ENCODE measurements around the gene CELF3. TPM values are rescaled to one million over a fixed set of nuclear protein-coding genes. Genes with fewer than 3 reads are reported as not detected.
"Not testable (repeated sequence)": the region's sequence is repeated elsewhere in the genome, so short reads cannot be mapped to it uniquely, and the experiment has no call there.

Gene CELF3
- total RNA-seq, result not detected
- long read RNA-seq, result 0 reads

- ATAC-seq (no peak), DNase-seq (no peak)
- intact Hi-C loops (cut with micrococcal nuclease), result no loop called here
Observed at GRCh38 chr1:151716771-151717631, at the start of gene CELF3. TSS of gene CELF3 (minus strand) at chr1:151716803. CDS start at chr1:151716020, 783 bp downstream.

DNA sequence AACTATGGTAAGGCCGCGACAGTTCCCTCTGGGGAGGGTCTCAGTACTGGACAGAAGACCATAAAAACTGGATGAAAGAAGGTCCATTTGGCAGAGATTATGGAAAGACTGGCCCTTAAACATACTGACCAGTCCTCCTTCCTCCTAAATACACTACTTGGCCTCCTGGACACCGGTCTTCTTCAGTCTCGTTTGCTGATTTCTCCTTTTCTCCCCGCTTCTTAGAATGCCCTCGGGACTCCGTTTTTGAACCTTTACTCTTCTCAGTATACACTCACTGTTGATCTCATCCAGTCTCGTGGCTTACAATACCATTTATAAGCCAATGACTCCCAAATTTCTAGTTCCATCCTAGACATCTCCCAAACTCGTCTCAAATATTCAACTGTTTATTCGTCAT is 47.4 kb upstream of the CELF3 start:
- DNase-seq (no peak), ATAC-seq (peak; percentile 8)
- intact Hi-C loops (cut with micrococcal nuclease), result no loop called here

DNA sequence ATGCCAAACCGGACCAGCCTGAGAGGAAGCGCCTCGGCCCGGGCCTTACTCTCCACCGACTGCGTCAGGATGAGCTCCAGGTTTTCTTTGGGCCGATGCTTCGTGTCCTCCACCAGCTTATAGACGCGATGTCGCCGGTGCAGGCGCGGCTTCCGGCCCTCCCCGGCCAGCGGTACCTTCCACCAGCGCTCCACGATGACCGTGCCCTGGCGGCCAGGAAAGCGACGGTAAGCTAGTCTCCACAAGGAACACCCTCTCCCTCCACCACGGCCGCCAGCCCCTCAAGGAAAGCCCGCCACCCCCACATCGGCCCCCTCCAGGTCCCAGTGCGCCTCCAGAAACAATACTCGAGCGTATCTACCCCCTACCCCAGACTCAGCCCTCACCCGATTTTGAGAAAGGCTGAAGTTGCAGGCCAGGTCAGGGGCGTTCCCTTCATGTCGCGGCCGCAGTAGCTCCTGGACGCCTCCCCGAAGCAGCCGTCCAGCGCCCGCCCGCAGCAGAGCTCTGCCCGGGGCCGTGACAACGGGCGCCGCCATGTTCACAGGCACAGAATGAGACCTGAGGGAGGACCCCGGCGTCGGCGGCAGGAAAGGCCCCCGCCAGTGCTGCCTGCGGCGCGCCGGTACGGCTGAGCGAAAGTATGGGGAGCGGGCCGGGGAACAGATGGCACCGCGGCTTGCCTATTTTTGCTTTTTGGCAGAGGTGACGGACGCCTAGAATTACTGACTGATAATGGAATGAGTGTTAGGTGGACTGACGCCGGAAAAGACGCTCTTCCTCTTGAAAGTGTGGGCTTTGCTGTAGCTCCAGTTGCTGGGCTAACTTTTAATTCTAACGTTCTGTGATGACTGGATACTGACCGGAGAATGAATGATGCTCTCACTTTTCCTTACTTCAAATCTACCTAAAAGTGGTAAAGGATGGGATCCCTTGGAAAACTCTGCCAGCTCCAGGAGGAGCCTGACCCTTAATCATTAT is 46.6 kb upstream of the CELF3 start, which contains the start of gene MRPL9:
Gene MRPL9, minus strand, starts transcription at position 556 of the 981 bp plus-strand sequence. Its CDS starts 17 bp downstream, at position 539.
- DNase-seq (peak; percentile 90), ATAC-seq (peak; percentile 99)
- intact Hi-C loops (cut with micrococcal nuclease), result no loop called here

DNA sequence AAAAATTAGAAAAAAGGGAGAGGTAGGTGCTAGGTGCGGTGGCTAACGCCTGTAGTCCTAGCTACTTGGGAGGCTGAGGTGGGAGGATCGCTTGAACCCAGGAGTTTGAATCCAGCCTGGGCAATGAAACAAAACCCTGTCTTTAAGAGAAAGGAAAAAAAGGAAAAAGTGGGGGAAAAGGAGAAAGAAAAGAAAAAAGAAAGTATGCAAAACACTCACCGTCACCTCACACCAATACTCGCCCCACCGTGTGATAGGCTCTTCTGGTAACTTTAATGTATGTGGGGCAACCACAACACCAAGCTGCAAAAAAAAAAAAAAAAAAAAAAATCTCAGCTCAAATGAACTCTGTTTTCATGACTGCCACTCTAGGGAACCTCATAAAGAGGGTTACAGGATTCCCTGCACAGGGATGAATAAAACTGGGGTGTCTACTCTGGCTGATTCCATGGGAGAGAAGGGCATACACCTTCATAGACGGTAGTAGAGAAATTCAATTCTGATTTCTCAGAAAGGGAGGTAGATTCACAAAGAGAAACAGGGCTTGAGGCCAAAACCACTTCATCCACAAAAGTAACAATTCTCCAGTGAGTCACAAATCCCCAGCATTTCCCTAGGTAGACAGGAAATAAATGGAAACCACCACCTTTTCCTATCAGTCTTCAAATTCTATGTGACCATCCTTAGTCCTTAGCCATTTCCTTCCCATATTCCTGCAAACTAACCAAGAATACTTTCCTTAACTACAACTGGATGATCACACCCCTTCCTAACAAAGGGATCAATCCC is 44.2 kb upstream of the CELF3 start:
- DNase-seq (no peak), ATAC-seq (no peak)
- intact Hi-C loops (cut with micrococcal nuclease), result no loop called here

GRCh38 chr1:151759241-151759640 is 42.6 kb upstream of the CELF3 start:
- intact Hi-C loops (cut with micrococcal nuclease), result no loop called here
- DNase-seq (no peak), ATAC-seq (no peak)

GRCh38 chr1:151756291-151756690 is 39.7 kb upstream of the CELF3 start:
- no peak for DNase-seq
- no peak for ATAC-seq
- intact Hi-C loops (cut with micrococcal nuclease), result no loop called here

DNA sequence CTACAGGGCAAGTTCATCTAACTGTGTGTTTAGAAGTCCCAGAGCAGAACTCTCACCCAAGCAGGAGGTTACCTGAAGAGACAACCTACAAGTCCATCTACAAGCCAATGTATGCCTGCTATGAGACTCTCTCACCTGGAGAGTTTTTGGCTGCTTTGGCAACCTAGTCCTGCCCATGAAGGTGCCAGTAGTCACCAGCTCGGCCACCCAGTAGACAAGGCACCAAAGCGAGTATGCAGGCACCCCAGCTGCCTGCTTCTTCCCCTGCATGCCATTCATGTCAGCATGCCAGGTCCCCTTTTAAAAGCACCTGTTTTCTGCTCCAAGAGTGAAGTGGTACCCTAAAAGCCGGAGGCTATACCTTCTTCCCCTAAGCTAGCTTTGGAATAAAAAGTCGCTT is 24.9 kb upstream of the CELF3 start:
- no peak for DNase-seq

GRCh38 chr1:151739590-151740355 is 23.2 kb upstream of the CELF3 start:
- intact Hi-C loops (cut with micrococcal nuclease), result loop anchor here (5.0 to 10.0 kb wide), 3 partner anchors 47 to 205 kb away; no protein-coding TSS in a partner anchor
- DNase-seq (no peak), ATAC-seq (no peak)

More for the DNA sequence above, 24.9 kb upstream of the CELF3 start:
- no peak for ATAC-seq
- intact Hi-C loops (cut with micrococcal nuclease), result no loop called here

GRCh38 chr1:151737479-151737878 is 20.9 kb upstream of the CELF3 start:
- intact Hi-C loops (cut with micrococcal nuclease), result loop anchor here (5.0 to 10.0 kb wide), 3 partner anchors 45 to 203 kb away; no protein-coding TSS in a partner anchor
- no peak for DNase-seq
- no peak for ATAC-seq

DNA sequence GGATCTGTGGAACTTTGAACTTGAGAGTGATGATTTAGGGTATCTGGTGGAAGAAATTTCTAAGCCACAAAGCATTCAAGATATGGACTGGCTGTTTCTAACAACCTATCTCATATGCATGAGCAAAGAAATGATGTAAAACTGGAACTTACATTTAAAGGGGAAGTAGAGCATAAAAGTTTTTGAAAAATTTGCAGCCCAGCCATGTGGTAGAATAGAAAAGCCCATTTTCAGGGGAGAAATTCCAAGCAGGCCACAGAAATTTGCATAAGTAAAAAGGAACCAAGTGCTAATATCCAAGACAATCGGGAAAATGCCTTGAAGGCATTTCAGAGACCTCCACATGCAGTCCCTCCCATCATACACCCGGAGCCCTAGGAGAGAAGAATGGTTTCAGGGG is 20.4 kb upstream of the CELF3 start:
- intact Hi-C loops (cut with micrococcal nuclease), result loop anchor here (5.0 to 10.0 kb wide), 3 partner anchors 45 to 202 kb away; no protein-coding TSS in a partner anchor
- DNase-seq (no peak), ATAC-seq (no peak)

DNA sequence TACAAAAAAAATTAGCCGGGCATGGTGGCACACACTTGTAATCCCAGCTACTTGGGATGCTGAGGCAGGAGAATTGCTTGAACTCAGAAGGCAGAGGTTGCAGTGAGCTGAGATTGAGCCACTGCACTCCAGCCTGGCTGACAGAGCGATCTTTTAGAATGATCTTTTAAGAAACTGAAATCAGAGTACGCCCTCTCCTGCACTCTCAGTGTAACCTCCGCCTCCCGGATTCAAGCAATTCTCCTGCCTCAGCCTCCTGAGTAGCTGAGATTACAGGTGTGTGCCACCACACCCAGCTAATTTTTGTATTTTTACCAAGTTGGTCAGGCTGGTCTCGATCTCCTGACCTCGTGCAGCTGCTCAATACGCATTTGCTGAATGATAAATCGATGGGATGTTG is 17.4 kb upstream of the CELF3 start:
- intact Hi-C loops (cut with micrococcal nuclease), result loop anchor here (10.0 kb wide), 2 partner anchors 139 to 199 kb away; no protein-coding TSS in a partner anchor
- ATAC-seq, DNase-seq: not testable (repeated sequence)

GRCh38 chr1:151733126-151733525 is 16.5 kb upstream of the CELF3 start:
- DNase-seq (no peak), ATAC-seq (no peak)
- intact Hi-C loops (cut with micrococcal nuclease), result loop anchor here (10.0 kb wide), 2 partner anchors 138 to 198 kb away; no protein-coding TSS in a partner anchor

DNA sequence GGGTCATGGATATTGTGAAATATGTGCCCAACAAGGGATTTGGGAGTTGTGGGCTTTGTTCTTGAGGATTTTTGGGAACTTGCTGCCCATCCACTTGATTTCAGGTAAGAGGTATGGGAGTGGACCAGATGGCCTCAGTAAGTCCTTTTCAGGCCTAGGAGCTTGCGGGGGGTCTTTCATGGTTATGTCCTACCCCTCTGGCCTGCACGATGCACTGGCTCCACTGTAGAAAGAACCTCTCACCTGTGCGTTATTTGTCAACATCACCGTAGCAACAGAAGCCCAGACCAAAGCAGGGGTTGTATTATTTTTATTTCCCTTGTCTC is 13.3 kb upstream of the CELF3 start:
- no peak for ATAC-seq
- intact Hi-C loops (cut with micrococcal nuclease), result loop anchor here (10.0 kb wide), 3 partner anchors 135 to 285 kb away; no protein-coding TSS in a partner anchor
- no peak for DNase-seq

DNA sequence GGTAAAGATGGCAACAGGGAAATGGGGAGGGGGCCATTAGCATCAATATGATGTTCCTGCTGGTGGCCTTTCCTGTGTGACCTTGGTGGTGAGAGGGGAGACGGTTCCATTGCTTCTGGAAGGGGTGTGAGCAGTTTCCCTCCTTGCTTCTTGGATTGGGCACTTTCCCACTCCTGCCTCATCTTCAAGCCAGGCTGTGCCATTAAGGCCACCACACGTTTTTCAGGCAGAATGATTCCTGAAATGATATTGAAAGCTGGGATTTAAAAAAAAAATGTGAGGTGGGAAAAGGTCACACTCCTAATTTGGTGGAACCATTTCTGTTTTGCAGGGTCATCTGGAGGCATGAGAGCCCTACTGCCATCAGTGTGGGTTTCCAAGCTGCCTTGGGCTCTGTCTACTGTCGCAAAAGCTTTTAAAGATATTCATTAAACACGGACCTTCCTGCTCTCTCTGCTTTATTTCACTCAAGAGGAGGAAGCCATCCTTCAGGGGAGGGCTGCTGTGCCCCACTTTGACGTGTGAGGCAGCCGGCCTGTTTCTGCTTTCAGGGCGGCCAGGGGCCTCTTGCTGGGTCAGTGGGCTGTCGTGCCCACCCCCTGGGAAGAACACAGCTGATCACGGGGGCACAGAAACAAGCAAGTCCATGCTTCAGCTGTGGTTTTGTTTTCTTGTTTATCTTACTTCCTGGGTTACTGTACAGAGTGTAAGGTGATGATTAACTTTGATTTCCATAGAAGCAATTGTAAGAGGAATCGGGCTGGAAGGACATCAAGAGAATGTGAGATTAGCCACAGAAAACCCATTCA is 12.8 kb upstream of the CELF3 start:
- DNase-seq (no peak), ATAC-seq (no peak)
- intact Hi-C loops (cut with micrococcal nuclease), result loop anchor here (10.0 kb wide), 1 partner anchor 285 kb away; no protein-coding TSS in a partner anchor

- ATAC-seq (peak; percentile 91), DNase-seq (no peak)
- intact Hi-C loops (cut with micrococcal nuclease), result loop anchor here (10.0 kb wide), 1 partner anchor 284 kb away; no protein-coding TSS in a partner anchor
Observed at GRCh38 chr1:151728151-151729054, 11.8 kb upstream of the CELF3 start.

All from left ventricle myocardium superior (tissue), 1 donor.